GM20431 (cell line): ENCODE measurements around the gene GABRR1.
"Not testable (repeated sequence)": the region's sequence is repeated elsewhere in the genome, so short reads cannot be mapped to it uniquely, and the experiment has no call there.

Experiments used
- in situ Hi-C: fragments of 300-500 bp; cut with MseI, MboI; formaldehyde crosslinking; loops from one replicate; pipeline ENCODE4 v1.15.0; 2020; ENCODE audit warnings: low sequenced_read_pairs; ENCODE audit not compliant: unreplicated experiment

The GABRR1 gene

GRCh38 chr6:89217299-89217910 is at the start of gene GABRR1:
GABRR1 (minus strand) TSS chr6:89217358; CDS start chr6:89217322, 36 bp downstream.
- in situ Hi-C loops = no loop called here

- in situ Hi-C loops = no loop called here
These were observed 47.1 kb upstream of the GABRR1 start for GRCh38 chr6:89264296-89264695.

GRCh38 chr6:89260832-89261231 is 43.7 kb upstream of the GABRR1 start:
- in situ Hi-C loops = no loop called here

- in situ Hi-C loops = no loop called here
These were observed 43.2 kb upstream of the GABRR1 start for GRCh38 chr6:89260310-89260709.

- in situ Hi-C loops = no loop called here
These were observed 41.8 kb upstream of the GABRR1 start for GRCh38 chr6:89258912-89259311.

- in situ Hi-C loops = no loop called here
These were observed 40.6 kb upstream of the GABRR1 start for GRCh38 chr6:89257781-89258180.

- in situ Hi-C loops = no loop called here
These were observed 40.2 kb upstream of the GABRR1 start for GRCh38 chr6:89257346-89257745.

GRCh38 chr6:89255417-89255816 is 38.3 kb upstream of the GABRR1 start:
- in situ Hi-C loops = no loop called here

- in situ Hi-C loops = no loop called here
These were observed 37.4 kb upstream of the GABRR1 start for GRCh38 chr6:89254569-89254968.

GRCh38 chr6:89252907-89253306 is 35.7 kb upstream of the GABRR1 start:
- in situ Hi-C loops = no loop called here

- in situ Hi-C loops = no loop called here
These were observed 34.8 kb upstream of the GABRR1 start for GRCh38 chr6:89251976-89252375.

- in situ Hi-C loops = no loop called here
These were observed 34.0 kb upstream of the GABRR1 start for GRCh38 chr6:89251170-89251569.

- in situ Hi-C loops = no loop called here
These were observed 33.1 kb upstream of the GABRR1 start for GRCh38 chr6:89250239-89250638.

- in situ Hi-C loops = no loop called here
These were observed 27.3 kb upstream of the GABRR1 start for GRCh38 chr6:89244241-89244985.

- in situ Hi-C loops = no loop called here
These were observed 26.1 kb upstream of the GABRR1 start for GRCh38 chr6:89243331-89243629.

GRCh38 chr6:89242574-89243330 is 25.6 kb upstream of the GABRR1 start:
- in situ Hi-C loops = no loop called here

GRCh38 chr6:89239338-89239737 is 22.2 kb upstream of the GABRR1 start:
- in situ Hi-C loops = no loop called here

GRCh38 chr6:89237158-89237557 is 20.0 kb upstream of the GABRR1 start:
- in situ Hi-C loops = no loop called here

- in situ Hi-C loops = not testable (repeated sequence)
These were observed 16.4 kb upstream of the GABRR1 start for GRCh38 chr6:89233605-89234004.

GRCh38 chr6:89222712-89223039 is 5.5 kb upstream of the GABRR1 start:
- in situ Hi-C loops = no loop called here

GRCh38 chr6:89221971-89222711 is 5.0 kb upstream of the GABRR1 start:
- in situ Hi-C loops = no loop called here
